ENCODE results near the gene ROBO2. TPM values are rescaled to one million over a fixed set of nuclear protein-coding genes. Genes with fewer than 3 reads are reported as not detected.

ROBO2 gene
- total and polyA plus RNA-seq, 10 of the 15 experiments (the other 5 are each of a cell fraction or from before 2014, with no cell fraction given): 0.22 to 2.5 (median 0.81) TPM

DNA sequence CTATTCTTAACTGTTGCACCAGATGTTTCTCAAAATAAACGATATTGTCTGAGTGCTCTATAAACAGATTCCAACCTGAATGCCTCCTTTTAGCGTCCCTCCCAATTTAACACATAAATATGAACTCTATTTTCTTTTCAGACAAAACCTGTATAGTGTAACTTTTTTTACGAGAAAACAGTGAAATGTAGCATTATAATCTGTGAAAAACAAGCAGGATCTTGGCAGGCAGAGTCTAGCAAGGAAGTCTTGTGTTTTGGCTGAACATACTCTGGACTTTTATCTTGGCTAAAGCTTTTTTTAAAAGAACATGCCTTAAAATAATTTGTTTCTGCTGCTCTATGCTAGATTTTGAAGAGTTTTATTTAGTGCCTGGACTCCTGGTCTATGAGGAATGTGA is 150.5 kb downstream of the ROBO2 start:
- Histone ChIP-seq H3K4me2 (ENCODE audit: control insufficient read depth, insufficient read depth) (no peak overlapping the region), H3K4me3 (no peak overlapping the region), H2AFZ (ENCODE audit: control insufficient read depth, low read depth, low read length) (no peak overlapping the region), H3K4me1 (ENCODE audit: control insufficient read depth, insufficient read depth, low read length) (no peaks in the 10 kb centered on the region), H3K9ac (ENCODE audit: control insufficient read depth, insufficient read depth, low read length) (no peak overlapping the region), H4K20me1 (ENCODE audit: control insufficient read depth, insufficient read depth) (no peaks in the 10 kb centered on the region), H3K27me3 (replicated peaks in 1 of 2; ENCODE audit: control insufficient read depth in 2 of 2, insufficient read depth in 2 of 2, low read length in 1 of 2) (no peaks in the 10 kb centered on the region), H3K79me2 (ENCODE audit: control insufficient read depth, insufficient read depth, low read length) (no peaks in the 10 kb centered on the region), H3K27ac (ENCODE audit: control insufficient read depth, insufficient read depth) (no peak overlapping the region), H3K36me3 (ENCODE audit: control insufficient read depth in 2 of 2, insufficient read depth in 2 of 2, low read length in 1 of 2) (no peaks in the 10 kb centered on the region), H3K9me3 (replicated peaks; ENCODE audit: control insufficient read depth, insufficient read depth, low read length) (no peaks in the 10 kb centered on the region)
- FAIRE-seq: no peak
- CTCF ChIA-PET: no interaction called here
- TF ChIP-seq IKZF1 (conservative IDR thresholded peaks at IDR 0.05) (no peak), RCOR1 (conservative IDR thresholded peaks at IDR 0.05; ENCODE audit: low read depth, low read length) (no peak), IRF4 (IDR thresholded peaks at IDR 0.05; ENCODE audit: low read depth, low read length) (no peak), SMAD5 (IDR thresholded peaks at IDR 0.05; ENCODE audit: low read depth) (no peak), SIN3A (IDR thresholded peaks at IDR 0.05; ENCODE audit: low read depth, low read length) (no peak), BCL3 (IDR thresholded peaks at IDR 0.05; ENCODE audit: borderline replicate concordance, insufficient read depth, low read depth, low read length, poor library complexity, severe bottlenecking) (no peak), KLF5 (IDR thresholded peaks at IDR 0.05; ENCODE audit: partially characterized antibody) (no peak), BACH1 (IDR thresholded peaks at IDR 0.05; ENCODE audit: borderline replicate concordance) (no peak), HDAC6 (IDR thresholded peaks at IDR 0.05; ENCODE audit: unreplicated experiment) (no peak), TCF12 (IDR thresholded peaks at IDR 0.05; ENCODE audit: low read depth, low read length) (no peak), MYC (IDR thresholded peaks at IDR 0.05; ENCODE audit: insufficient read depth, insufficient read length, insufficient replicate concordance, low read length, severe bottlenecking) (no peak), RAD51 (IDR thresholded peaks at IDR 0.05) (no peak), POU2F2 (IDR thresholded peaks at IDR 0.05; ENCODE audit: borderline replicate concordance, low read depth, low read length) (no peak), WRNIP1 (IDR thresholded peaks at IDR 0.05; ENCODE audit: borderline replicate concordance, low read depth, low read length) (no peak), CUX1 (IDR thresholded peaks at IDR 0.05; ENCODE audit: insufficient replicate concordance, low read depth, low read length) (no peak), PKNOX1 (IDR thresholded peaks at IDR 0.05) (no peak), NFXL1 (IDR thresholded peaks at IDR 0.05; ENCODE audit: borderline replicate concordance) (no peak)
- TF ChIP-seq, protein P1, sequence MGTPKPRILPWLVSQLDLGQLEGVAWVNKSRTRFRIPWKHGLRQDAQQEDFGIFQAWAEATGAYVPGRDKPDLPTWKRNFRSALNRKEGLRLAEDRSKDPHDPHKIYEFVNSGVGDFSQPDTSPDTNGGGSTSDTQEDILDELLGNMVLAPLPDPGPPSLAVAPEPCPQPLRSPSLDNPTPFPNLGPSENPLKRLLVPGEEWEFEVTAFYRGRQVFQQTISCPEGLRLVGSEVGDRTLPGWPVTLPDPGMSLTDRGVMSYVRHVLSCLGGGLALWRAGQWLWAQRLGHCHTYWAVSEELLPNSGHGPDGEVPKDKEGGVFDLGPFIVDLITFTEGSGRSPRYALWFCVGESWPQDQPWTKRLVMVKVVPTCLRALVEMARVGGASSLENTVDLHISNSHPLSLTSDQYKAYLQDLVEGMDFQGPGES (IDR thresholded peaks at IDR 0.05): no peak
- SMC1A ChIA-PET (ENCODE audit: uncharacterized antibody, unreplicated experiment): no interaction called here
- in situ Hi-C loops (cut with MboI) (no loop called here), intact Hi-C loops (cut with micrococcal nuclease; ENCODE audit: unreplicated experiment) (no loop called here)
- DNase-seq (ENCODE audit: low read depth, low spot score): no peak
- POLR2A ChIA-PET: no interaction called here
- BruUV-seq (replicated peaks): no TSS peak
- 7% methylated on average over 3 of the region's 3 CpGs for whole genome bisulfite sequencing (ENCODE audit: insufficient coverage, insufficient replicate concordance, low lambda C conversion rate, missing lambda C conversion rate)
- ATAC-seq: no peak
- RAD21 ChIA-PET (ENCODE audit: unreplicated experiment): no interaction called here

All from GM12878 (cell line).